Esophagus muscularis mucosa (tissue), 4 donors: ENCODE data around the gene CEACAM16. TPM values are rescaled to one million over a fixed set of nuclear protein-coding genes. Genes with fewer than 3 reads are reported as not detected.

Experiments
- DNase-seq: peaks from one replicate; pipeline ENCODE4 v3.0.0-alpha.2; 2017; ENCODE audit errors: extremely low spot score
- H3K27ac ChIP-seq, 4 donors: fragments of 200-600 bp; sonication (generic); replicated peaks in 1 of 4; 1 replicate in 3 of 4; 2 replicates in 1 of 4; pipeline ENCODE4 v1.5.1; 2016 to 2019; ENCODE audit warnings: mild to moderate bottlenecking in 1 of 4
- H3K27me3 ChIP-seq, 4 donors: fragments of 200-600 bp; sonication (generic); one replicate each; pipeline versions ENCODE4 v1.5.1 to v1.6.0; 2016 to 2019
- H3K36me3 ChIP-seq, 4 donors: fragments of 200-600 bp; sonication (generic); one replicate each; pipeline ENCODE4 v1.5.1; 2016 to 2019
- H3K4me1 ChIP-seq, 4 donors: fragments of 200-600 bp; sonication (generic); one replicate each; pipeline ENCODE4 v1.5.1; 2016 to 2019
- H3K4me3 ChIP-seq, 4 donors: fragments of 200-600 bp; sonication (generic); 1 replicate in 2 of 4; 2 replicates in 2 of 4; pipeline ENCODE4 v1.5.1; 2016 to 2019; ENCODE audit warnings: mild to moderate bottlenecking in 4 of 4, moderate library complexity in 1 of 4
- H3K9me3 ChIP-seq, 4 donors: fragments of 200-600 bp; sonication (generic); 1 replicate in 3 of 4; 2 replicates in 1 of 4; pipeline ENCODE4 v1.5.1; 2016 to 2019
- CTCF ChIP-seq, 3 experiments: fragments of 200-600 bp in 2 of 3; fragments of 450-650 bp in 1 of 3; sonication (generic) in 2 of 3; IDR thresholded peaks; one replicate each; pipeline ENCODE4 v1.5.1; 2017 to 2019; ENCODE audit warnings: antibody characterized with exemption in 3 of 3, mild to moderate bottlenecking in 2 of 3, moderate library complexity in 1 of 3
- EP300 ChIP-seq: sonication (generic); formaldehyde crosslinking; IDR thresholded peaks from one replicate; pipeline ENCODE4 v1.6.1; 2017; ENCODE audit warnings: antibody characterized with exemption
- POLR2A ChIP-seq: fragments of 450-650 bp; IDR thresholded peaks from one replicate; pipeline ENCODE4 v1.6.1; 2017; ENCODE audit warnings: antibody characterized with exemption, moderate library complexity, mild to moderate bottlenecking, low read depth
- POLR2AphosphoS5 ChIP-seq, 2 donors: sonication (generic); formaldehyde crosslinking; IDR thresholded peaks; one replicate each; pipeline ENCODE4 v1.6.1; 2017; ENCODE audit warnings: antibody characterized with exemption in 2 of 2
- WGBS: methylation state at CpG from one replicate; pipeline ENCODE4 v1.1.5; 2018; 5-methylcytosine and 5-hydroxymethylcytosine counted together
- intact Hi-C: fragments of 100-400 bp; cut with DNase I; formaldehyde crosslinking; loops from one replicate; pipeline ENCODE4 v1.15.1; 2023
- total RNA-seq, 4 donors: library from RNA; depleted of rRNA; stranded (reverse); fragments of >200 nt; gene quantifications; one replicate each; pipeline versions ENCODE4 v1.1.0 to v1.2.1, GENCODE V29; 2016

The CEACAM16 gene
- total RNA-seq, 4 donors from 2014 or later = not detected

DNA sequence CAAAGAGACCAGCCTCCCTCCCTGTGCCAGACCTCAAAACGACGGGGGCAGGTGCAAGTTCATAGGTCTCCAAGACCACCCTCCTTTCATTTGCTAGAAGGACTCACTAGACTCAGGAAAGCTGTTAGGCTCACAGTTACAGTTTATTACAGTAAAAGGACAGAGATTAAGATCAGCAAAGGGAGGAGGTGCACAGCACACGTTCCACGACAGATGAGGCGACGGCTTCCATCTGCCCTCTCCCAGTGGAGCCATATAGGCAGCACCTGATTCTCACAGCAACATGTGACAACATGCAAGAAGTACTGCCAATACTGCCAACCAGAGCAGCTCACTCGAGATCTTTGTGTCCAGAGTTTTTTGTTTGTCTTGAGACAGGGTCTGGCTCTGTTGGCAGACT is 37.0 kb upstream of the CEACAM16 start:
- TF ChIP-seq CTCF (IDR thresholded peaks at IDR 0.05) = no peak
- no peak for TF ChIP-seq POLR2A
- no peak for TF ChIP-seq POLR2AphosphoS5 (IDR thresholded peaks at IDR 0.05)
- TF ChIP-seq EP300 = no peak
- peaks cover 32 to 68% (median 64%) of the 10 kb centered on the region in 4 donors for H3K36me3 ChIP-seq
- intact Hi-C loops = no loop called here
- H3K9me3 ChIP-seq = no peaks in the 10 kb centered on the region
- no peak overlapping the region for H3K27ac ChIP-seq
- H3K4me3 ChIP-seq = no peak overlapping the region
- WGBS = 81% methylated on average over 7 of the region's 7 CpGs
- peaks cover 0 to 7% (median 5%) of the 10 kb centered on the region in 4 donors for H3K4me1 ChIP-seq
- no peak for DNase-seq
- H3K27me3 ChIP-seq = no peaks in the 10 kb centered on the region

- intact Hi-C loops = no loop called here
- 69% methylated on average over 7 of the region's 7 CpGs for WGBS
- Histone ChIP-seq H3K4me1 (no peaks in the 10 kb centered on the region), H3K36me3 (peaks cover 28 to 60% (median 59%) of the 10 kb centered on the region in 4 donors), H3K4me3 (no peak overlapping the region), H3K27ac (no peak overlapping the region), H3K9me3 (no peaks in the 10 kb centered on the region), H3K27me3 (no peaks in the 10 kb centered on the region)
- DNase-seq = no peak
- no peak for TF ChIP-seq CTCF (IDR thresholded peaks at IDR 0.05)
- TF ChIP-seq POLR2AphosphoS5 (IDR thresholded peaks at IDR 0.05) = no peak
Observed at GRCh38 chr19:44662691-44663385, 36.1 kb upstream of the CEACAM16 start.

DNA sequence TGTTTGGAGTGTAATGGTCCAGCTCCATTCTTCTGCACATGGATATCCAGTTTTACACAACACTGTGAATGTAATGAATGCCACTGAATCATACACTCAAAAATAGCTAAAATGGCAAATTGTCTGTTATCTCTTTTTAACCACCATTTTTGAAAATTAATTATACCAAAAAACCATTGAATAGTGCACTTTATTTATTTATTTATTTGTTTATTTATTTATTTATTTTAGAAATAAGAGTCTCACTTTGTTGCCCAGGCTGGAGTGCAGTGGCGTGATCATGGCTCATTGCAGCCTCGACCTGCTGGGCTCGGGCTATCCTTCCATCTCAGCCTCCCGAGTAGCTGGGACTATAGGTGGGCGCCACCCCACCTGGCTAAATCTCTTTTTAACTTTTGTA is 35.0 kb upstream of the CEACAM16 start:
- no peak for DNase-seq
- H3K4me3 ChIP-seq = no peak overlapping the region
- no peaks in the 10 kb centered on the region for H3K4me1 ChIP-seq
- WGBS = 97% methylated on average over 5 of the region's 5 CpGs
- H3K36me3 ChIP-seq = peaks cover 16 to 49% (median 48%) of the 10 kb centered on the region in 4 donors
- intact Hi-C loops = no loop called here
- no peak overlapping the region for H3K27ac ChIP-seq
- no peak for TF ChIP-seq EP300
- TF ChIP-seq CTCF (IDR thresholded peaks at IDR 0.05) = no peak
- no peak for TF ChIP-seq POLR2A
- TF ChIP-seq POLR2AphosphoS5 (IDR thresholded peaks at IDR 0.05) = no peak
- no peaks in the 10 kb centered on the region for H3K27me3 ChIP-seq
- no peaks in the 10 kb centered on the region for H3K9me3 ChIP-seq

- WGBS = 94% methylated on average over 10 of the region's 10 CpGs
- intact Hi-C loops = no loop called here
- no peak for TF ChIP-seq EP300
- no peak for TF ChIP-seq POLR2A
- no peak for TF ChIP-seq POLR2AphosphoS5 (IDR thresholded peaks at IDR 0.05)
- no peak for TF ChIP-seq CTCF (IDR thresholded peaks at IDR 0.05)
- no peaks in the 10 kb centered on the region for H3K4me1 ChIP-seq
- H3K36me3 ChIP-seq = peaks cover 7 to 39% (median 38%) of the 10 kb centered on the region in 4 donors
- H3K4me3 ChIP-seq = no peak overlapping the region
- no peaks in the 10 kb centered on the region for H3K9me3 ChIP-seq
- no peaks in the 10 kb centered on the region for H3K27me3 ChIP-seq
- no peak overlapping the region for H3K27ac ChIP-seq
- DNase-seq = no peak
Observed at GRCh38 chr19:44664976-44665375, 34.0 kb upstream of the CEACAM16 start.
